Measurements from ENCODE around the gene RNF150.

DNA sequence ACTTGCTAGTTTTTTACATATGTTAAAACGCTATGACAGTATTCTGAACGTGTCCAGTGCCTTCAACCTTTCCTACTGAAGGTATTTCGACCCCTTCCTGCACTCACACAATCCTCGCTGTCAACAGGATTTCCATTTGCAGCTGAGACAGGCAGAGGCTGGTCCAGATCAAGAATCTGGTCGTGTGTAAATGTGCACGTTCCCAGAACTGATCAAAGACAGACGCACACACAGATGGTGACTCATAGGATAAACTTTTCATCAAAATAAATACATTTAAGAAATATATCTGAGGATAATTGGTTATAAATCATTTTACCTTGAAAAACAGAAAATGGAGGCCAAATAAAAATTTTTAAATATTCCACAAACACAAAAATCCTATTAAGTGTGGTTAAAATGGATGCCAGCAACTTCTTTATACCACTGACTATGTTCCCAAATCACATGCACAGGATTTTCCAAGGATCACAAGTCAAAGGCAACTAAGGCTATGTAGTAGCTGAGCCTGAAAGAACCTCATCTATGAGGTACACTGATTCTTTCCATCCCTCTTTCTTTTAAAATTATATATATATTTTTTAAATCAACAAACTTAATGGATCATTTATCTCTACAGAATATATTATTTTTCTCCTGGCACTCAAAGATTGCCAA lies 85.9 kb downstream of the RNF150 start:
- TF ChIP-seq CTCF (conservative IDR thresholded peaks at IDR 0.05; ENCODE audit: low read length) (no peak), EZH2phosphoT487 (IDR thresholded peaks at IDR 0.05; ENCODE audit: borderline replicate concordance) (no peak)
